COLO668 (cell line): ENCODE measurements around the gene YPEL1.
A peak's percentile ranks its signal among the peaks of the same experiment; 100 is the strongest.

Experiments used
- DNase-seq: peaks from one replicate; lab custom pipeline; 2025; ENCODE audit not compliant: unreplicated experiment; lab: John Stamatoyannopoulos, UW

Gene YPEL1

DNA sequence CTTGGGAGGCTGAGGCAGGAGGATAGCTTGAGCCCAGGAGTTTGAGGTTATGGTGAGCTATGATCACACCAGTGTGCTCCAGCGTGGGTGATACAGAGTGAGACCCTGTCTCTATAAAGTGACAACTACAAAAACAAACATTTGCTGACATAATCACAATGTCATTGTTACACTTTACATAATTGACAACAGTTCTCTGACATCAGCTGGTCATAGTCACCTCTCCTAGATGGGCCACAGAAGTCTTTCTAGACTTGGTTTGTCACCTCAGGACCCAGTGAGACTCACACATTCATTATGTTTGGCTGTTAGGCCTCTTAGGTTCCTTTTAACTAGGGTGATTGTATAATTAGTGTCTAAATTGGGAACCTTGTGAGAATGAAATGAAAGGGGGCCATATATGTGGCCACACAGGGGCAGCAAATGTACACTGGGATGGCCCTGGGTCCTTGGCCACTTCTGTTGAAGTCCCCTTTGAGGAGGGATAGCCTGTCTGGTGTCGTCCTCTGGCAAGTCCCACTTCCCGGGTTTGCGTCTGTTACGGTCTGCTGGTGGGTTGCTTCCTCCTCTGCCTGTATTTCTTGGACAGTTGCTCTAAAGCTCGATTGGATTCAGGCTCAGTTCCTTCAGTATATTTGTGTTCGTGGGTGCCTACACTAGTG lies 75.6 kb downstream of the YPEL1 start:
- no peak for DNase-seq

DNA sequence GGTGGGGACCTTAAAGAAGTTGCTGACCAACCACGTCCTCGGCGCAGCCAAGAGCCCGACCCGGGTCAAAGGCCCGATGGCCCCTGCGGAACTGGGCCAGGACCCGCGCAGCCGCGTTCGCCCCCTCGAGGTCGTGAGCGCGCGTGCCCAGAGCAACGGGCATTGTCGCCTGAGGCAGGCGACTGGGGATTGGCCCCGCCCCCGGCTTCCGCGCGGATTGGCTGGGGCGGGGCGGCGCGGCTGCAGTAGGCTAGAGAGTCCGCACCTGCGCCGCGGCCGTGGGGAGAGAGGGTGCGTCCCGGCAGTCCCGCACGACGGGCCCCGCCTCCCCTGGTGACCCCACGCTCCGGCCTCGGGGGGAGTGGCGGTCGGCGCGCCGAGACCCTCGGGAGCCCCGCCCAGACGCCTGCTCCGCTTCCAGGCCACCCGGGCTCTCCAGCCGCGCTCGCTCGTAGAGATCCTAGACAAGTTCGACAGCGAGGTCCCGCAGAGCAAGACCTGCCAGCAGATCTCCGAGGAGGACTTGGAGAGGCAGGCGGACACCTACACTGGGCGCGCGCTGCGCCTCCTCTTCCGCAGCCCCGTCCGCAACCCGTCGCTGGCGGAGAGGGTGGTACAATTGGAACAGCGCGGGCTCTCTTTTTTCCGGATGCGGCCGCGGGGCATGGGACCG lies 78.1 kb downstream of the YPEL1 start:
- DNase-seq: peak; percentile 96

DNA sequence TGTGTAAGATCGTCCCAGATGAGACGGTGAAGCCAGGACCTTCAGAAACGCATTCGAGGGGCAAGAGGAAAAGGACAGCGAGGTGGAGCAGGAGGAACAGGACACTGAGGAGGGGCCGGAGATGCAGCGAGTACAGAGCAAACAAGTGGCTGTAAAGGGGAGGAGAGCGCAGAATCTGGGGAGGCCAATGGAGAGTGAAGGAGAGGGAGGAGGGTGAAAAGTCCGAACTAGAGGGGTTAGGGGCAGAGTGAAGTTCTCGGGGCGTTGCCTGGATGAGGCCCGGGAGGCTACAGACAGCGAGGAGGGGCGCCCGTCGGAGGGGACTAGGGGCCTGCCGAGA lies 78.6 kb downstream of the YPEL1 start:
- DNase-seq: no peak

DNA sequence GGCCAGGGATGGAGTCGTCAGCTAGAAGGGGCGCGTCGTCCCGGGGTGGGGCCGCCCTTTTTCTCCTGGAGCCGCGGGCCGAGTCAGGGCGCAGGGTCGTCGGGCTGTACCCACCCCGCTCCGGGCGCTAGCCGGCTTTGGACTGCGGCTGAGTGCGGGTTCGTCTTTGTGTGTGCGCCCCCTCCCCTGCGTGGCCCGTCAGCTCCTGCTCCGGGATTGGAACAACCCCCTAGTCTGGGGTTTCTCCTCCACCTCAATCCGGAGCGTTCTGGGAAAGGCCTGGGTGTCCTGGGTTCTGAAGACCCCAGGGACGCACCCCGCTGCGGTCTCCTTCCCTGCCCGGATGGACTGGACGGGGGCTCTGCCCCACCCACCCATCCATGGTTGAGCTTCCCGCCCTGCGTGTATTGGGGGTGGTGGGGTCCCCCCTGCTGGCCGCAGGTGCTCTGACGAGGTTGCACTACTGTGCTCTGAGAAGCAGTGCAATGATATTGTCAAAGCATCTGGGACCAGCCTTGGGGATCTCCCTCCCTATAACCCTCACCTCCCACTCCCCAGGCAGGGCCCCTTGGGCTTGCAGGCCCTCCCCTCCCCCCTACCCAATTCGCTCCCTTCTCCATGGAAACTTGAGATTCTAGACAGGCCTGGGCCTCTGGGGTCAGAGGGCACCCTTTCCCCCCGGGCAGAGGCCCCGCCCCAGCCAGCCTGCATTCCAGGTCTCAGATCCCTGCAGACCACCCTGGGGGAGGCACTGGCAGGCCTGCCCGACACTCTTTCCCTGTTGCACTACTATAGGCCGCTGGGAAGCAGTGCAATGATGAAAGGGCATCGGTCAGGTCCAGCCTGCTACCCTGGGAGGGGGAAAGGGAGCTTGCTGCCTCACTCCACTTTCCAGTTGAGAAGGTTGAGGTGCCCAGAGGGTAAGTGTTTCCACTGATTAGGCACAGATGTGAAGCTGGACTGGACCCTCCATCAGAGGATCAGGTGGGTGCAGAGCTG lies 82.7 kb downstream of the YPEL1 start:
- peak; percentile 25 for DNase-seq

DNA sequence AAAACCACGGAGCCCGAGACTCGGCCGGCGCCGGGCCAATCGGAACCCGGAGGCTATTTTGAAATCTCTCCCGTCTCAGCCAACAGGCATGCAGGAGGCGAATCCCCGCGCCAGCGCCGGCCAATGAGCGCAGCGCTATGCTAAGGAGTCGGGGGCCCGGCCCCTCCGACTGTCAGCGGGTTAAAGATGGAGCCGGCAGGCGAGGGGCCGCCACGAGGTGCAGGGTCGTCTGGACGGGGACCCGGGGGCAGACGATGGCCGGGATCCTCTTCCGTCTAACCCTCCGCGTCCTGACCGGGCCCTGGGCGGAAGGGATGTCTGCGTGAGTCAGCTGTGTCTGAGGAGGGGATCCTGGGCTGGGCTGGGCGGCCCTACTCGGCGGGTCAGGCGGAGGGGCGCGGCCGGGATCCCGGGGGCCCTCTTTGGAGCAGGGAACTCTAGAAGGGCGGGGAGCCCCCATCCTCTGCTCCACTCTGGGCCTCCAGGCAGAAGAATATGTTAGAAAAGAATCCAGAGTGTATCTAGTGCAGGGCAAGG lies 83.5 kb downstream of the YPEL1 start:
- DNase-seq: peak; percentile 92

DNA sequence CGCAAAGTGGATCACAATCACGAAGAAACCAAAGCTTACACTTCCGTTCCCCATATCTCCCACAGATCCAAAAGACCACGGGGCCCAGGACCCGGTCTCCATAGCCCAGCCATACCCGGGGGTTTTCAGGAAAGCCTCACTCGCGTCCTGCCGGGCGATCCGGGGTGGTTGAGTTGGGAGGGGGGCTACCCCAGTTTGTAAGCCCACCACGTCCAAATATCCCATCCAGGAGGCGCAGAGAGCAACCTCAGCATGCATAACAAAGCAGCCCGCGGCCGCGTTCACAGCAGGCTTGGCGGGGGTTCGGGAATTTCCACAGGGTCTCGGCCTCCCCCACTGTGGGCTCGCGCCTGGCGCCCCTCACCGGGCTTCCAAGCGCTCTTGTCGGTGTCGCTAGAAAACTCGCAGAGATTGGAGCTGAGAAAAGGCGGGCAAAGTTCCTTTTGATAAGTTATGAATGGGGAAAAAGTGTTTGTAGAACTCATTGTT lies 84.0 kb downstream of the YPEL1 start:
- peak; percentile 62 for DNase-seq

DNA sequence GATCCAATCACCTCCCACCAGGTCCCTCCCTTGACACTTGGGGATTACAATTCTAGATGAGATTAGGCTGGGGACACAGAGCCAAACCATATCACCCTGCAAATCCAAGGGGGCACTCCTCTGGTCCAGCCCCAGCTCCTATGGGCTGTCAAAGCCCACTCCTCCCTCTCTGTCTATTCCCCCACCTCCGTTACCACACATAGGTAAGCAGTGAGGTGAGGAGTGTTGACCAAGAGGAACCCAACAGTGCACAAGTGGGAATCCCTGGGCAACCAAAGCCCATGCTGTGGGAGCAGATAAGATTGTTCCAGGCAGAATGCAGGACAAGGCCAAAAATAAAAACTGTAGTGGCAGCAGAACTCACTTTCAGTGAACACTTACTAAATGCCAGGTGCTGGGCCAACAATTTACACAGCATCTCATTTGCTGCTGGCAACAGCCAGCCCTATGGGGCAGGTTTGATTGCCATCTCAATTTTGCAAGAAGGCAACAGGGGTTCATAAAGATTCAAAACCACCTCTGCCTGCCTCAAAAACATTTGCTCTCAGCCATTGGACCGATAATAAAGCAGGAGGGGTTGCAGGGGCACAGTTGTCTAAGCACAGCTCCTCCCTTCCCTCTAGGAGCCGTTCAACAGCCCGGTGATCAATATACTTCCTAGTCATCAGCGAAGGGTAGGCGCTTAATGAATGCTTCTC lies 84.6 kb downstream of the YPEL1 start:
- DNase-seq: peak; percentile 51

DNA sequence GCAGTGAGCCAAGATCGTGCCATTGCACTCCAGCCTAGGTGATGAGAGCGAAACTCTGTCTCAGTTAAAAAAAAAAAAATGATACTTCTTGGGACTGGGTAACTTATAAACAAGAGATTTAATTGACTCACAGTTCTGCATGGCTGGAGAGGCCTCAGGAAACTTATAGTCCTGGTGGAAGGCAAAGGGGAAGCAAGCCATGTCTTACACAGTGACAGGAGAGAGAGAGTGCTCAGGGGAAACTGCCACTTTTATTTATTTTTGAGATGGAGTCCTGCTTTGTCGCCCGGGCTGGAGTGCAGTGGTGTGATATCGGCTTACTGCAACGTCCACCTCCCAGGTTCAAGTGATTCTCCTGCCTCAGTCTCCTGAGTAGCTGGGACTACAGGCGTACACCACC lies 85.3 kb downstream of the YPEL1 start:
- DNase-seq: no peak
